HG02642 (cell line): ENCODE data around the gene CD151.

Source experiments
- ATAC-seq: cut with Tn5 transposase; IDR thresholded peaks from one replicate; pipeline ENCODE4 v1.9.1; 2021; ENCODE audit warnings: mild to moderate bottlenecking; ENCODE audit not compliant: unreplicated experiment, poor library complexity

CD151 gene

GRCh38 chr11:813072-813455, 19.7 kb upstream of the CD151 start:
- ATAC-seq, result no peak

DNA sequence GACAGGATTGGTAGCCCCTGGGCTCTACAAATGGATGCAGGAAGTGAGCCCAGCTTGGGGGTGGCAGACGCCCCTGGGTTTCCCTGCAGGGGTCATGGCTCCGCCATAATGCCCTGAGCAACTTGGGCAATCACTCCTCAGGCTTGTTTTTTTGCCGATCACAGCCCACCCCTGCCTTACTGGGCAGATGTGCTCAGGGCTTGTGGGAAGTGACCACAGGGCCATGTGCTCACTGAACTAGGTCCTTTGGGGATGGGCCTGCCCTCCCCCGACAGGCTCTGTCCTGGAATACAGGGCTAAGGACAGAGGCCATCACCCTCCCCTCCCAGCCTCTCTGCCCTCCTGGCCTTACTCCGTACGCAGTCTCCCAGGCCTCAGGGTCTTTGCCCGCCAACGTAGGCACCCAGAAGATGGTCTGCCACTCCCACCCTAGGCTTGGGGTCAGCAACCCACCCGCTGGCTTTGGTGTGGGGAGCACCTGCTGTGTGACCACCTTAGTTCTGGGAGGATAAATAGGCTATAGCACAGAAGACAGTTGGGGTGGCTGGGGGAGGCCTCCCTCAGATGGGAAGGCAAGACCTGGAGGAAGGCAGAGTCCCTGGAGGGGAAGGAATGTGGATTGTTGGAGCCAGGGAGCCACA, 19.2 kb upstream of the CD151 start:
- no peak for ATAC-seq

GRCh38 chr11:815675-816432, 16.9 kb upstream of the CD151 start:
- ATAC-seq, result no peak

DNA sequence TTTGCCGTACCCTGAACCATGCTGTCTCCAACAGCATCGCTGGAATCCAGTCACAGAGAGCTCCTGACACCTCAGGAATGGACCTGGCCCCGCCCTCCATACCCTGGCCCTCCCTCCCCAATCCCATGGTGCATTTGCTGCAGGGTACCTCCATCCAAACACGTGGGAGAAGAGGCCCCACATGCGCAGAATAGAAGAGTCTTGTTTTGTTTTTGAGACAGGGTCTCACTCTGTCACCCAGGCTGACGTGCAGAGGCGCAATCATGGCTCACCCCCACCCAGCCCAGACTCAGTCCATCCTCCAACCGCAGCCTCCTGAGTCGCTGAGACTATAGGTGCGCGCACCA, 16.3 kb upstream of the CD151 start:
- no peak for ATAC-seq

GRCh38 chr11:818396-819128, 14.2 kb upstream of the CD151 start, which contains the start of gene PNPLA2:
PNPLA2 (plus strand) TSS chr11:818914; CDS start chr11:819719, 805 bp downstream.
- ATAC-seq, result peak; percentile 0

DNA sequence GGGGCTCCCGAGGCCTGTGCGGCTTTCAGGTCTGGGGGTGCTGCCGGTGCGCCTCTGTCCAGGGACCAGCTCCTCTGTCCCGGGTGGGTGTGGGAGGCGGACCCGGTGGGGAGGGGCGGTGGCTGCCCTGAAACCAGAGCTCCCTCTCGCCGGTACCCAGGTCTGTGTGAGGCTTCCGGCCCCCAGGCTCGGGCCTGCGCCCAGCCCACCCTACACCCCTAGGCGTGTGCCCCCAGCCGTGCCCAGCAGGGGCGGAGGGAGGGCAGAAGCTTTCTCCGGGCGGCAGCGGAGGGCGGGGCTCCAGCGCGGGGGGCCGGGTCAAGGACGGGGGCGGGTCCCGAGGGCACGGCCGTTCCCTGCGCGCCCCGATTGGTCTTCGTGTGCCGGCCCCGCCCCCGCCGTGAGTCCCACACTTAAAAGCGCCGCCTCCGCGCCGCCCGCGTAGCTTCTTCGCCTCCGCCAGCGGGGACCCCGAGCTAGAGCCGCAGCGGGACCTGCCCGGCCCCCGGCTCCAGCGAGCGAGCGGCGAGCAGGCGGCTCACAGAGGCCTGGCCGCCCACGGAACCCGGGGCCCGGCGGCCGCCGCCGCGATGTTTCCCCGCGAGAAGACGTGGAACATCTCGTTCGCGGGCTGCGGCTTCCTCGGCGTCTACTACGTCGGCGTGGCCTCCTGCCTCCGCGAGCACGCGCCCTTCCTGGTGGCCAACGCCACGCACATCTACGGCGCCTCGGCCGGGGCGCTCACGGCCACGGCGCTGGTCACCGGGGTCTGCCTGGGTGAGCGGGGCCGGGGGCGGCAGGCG, 13.4 kb upstream of the CD151 start:
- ATAC-seq, result peak; percentile 71

DNA sequence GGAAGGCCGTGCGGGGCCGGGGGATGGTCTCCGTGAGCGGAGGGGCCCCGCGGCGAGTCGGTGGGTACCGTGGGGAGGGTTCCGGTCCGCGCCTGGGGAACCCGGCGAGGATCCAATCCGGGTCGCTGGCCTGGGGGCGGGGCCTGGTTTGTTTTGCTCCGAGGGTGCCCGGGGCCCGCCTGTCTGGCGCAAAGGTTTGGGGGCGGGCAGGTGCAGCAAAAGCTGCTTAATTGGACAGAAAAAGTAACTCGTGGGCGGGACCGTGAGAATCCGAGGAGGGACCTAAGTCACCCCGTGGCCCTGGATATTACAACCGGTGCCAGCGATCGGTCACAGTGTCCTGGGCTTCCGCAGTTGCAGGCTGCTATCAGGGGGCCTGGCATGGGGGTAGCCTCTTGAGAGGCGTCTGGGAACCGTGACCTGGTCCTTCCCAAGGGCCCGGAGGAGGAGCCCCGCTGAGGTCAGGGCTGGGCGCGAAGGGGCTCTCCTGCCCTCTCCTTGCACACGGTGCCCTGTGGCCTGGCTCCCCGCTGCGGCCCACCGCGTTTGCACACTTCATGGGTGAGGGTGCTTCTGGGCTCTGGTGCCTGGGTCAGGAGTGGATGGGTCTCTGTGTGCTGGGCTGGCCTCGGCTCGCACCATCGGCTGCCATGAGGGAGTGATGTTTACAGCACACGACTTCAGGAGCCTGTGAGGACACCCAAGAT, 12.7 kb upstream of the CD151 start:
- peak; percentile 70 for ATAC-seq

GRCh38 chr11:820655-821511, 11.9 kb upstream of the CD151 start:
- ATAC-seq, result no peak

DNA sequence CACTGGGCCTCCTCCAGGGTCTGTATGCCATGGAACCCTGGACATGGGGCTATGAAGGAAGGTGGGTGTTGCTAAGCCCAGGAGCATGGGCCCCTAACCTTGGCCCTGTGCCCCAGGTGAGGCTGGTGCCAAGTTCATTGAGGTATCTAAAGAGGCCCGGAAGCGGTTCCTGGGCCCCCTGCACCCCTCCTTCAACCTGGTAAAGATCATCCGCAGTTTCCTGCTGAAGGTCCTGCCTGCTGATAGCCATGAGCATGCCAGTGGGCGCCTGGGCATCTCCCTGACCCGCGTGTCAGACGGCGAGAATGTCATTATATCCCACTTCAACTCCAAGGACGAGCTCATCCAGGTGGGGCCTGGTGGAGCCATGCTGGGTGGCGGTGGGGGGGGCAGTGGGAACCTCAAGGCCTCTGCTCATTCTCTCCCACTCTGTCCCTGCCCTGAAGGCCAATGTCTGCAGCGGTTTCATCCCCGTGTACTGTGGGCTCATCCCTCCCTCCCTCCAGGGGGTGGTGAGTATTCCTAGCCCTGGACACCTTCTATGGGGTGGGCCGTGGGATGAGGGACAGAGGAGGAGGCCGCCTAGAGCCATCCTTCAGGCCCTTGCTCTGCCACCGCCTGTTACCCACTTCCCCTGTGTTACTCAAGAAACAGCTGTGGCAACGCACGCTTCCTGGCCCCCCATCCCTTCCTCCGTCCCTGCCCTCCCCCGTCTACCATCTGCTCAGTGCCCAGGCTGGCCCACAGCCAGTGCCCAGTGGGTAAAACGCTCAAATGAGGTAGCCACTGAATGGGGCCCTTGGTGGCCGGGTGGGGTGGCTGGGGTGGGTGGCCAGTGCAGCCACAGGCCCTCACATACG, 11.0 kb upstream of the CD151 start:
- ATAC-seq, result no peak

GRCh38 chr11:823441-824291, 9.1 kb upstream of the CD151 start:
- no peak for ATAC-seq

GRCh38 chr11:824292-824880, 8.4 kb upstream of the CD151 start:
- ATAC-seq, result no peak

- no peak for ATAC-seq
Observed at GRCh38 chr11:824942-825341, 7.8 kb upstream of the CD151 start.

- ATAC-seq, result no peak
Observed at GRCh38 chr11:825366-826226, 7.2 kb upstream of the CD151 start.

- ATAC-seq, result no peak
Observed at GRCh38 chr11:826227-826621, 6.5 kb upstream of the CD151 start.

DNA sequence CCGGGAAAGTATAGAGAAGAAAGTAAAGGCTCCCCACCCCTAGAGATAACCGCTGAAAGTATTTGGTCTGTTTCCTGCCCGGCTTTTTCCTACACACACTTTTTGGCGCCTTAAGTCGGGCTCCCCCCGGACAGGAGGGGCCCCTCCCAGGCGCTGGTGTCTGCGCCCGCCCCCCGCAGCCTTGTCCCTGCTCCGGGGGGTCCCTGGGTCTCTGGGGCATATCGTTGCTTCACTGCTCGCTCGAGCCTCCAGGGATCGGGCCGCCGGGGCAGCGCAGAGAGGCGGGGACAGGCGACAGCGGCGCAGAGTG, 6.0 kb upstream of the CD151 start:
- no peak for ATAC-seq
